ENCODE data around the gene ASPHD1. TPM values are rescaled to one million over a fixed set of nuclear protein-coding genes. Genes with fewer than 3 reads are reported as not detected.

ASPHD1 gene
- polyA plus RNA-seq, 2 of the 4 experiments (the other 2 are of a cell fraction), result 4.6 to 20.6 TPM

GRCh38 chr16:29925781-29926710 lies 25.8 kb downstream of the ASPHD1 start, which contains the start of gene KCTD13 (continued):
- no peak for TF ChIP-seq ZC3H11A (IDR thresholded peaks at IDR 0.05)
- TF ChIP-seq MAX (IDR thresholded peaks at IDR 0.05), result peak; percentile 72
- TF ChIP-seq MAFK (IDR thresholded peaks at IDR 0.05; ENCODE audit: partially characterized antibody), result no peak
- TF ChIP-seq ZFP36 (IDR thresholded peaks at IDR 0.05; ENCODE audit: borderline replicate concordance, partially characterized antibody), result no peak
- peak; percentile 66 for TF ChIP-seq PHF8 (IDR thresholded peaks at IDR 0.05; ENCODE audit: borderline replicate concordance, low read depth)
- TF ChIP-seq ZNF302 (CRISPR knock-in tag; IDR thresholded peaks at IDR 0.05), result no peak

GRCh38 chr16:29926711-29927052 lies 26.4 kb downstream of the ASPHD1 start:
- ATAC-seq, result peak; percentile 50 to 60; a peak in 5 of 6 replicates
- Histone ChIP-seq H3K4me1 (peaks cover 19% of the 10 kb centered on the region), H3K4me3 (peak overlapping the region; percentile 97), H3K27ac (peak overlapping the region; percentile 96 to 98), H3K4me2 (peak overlapping the region; percentile 98), H3K9me3 (no peaks in the 10 kb centered on the region)
- peak; percentile 25 to 35 for DNase-seq (ENCODE audit: low read depth in 1 of 2, low spot score in 1 of 2)
- CTCF ChIA-PET, result interaction anchor here (0.7 to 4.8 kb wide), 13 partner anchors 10 to 119 kb away, joined by 3 to 28 read pairs (median 4); partner anchors contain the start of genes TAOK2 and TMEM219
- 8% methylated on average over 12 of the region's 12 CpGs for WGBS (ENCODE audit: missing lambda C conversion rate)
- TF ChIP-seq HDAC2 (IDR thresholded peaks at IDR 0.05) (no peak), MAX (IDR thresholded peaks at IDR 0.05) (no peak; the same call in 1 of the 2 replicates), ZSCAN20 (CRISPR knock-in tag; IDR thresholded peaks at IDR 0.05) (no peak), BHLHE40 (IDR thresholded peaks at IDR 0.05; ENCODE audit: low read depth, low read length) (no peak), TFCP2L1 (CRISPR knock-in tag; IDR thresholded peaks at IDR 0.05) (no peak), POLR2AphosphoS2 (conservative IDR thresholded peaks at IDR 0.05; ENCODE audit: low read length) (no peak), TP53 (CRISPR knock-in tag; IDR thresholded peaks at IDR 0.05) (no peak), BCL3 (IDR thresholded peaks at IDR 0.05) (no peak), ATOH8 (CRISPR knock-in tag; IDR thresholded peaks at IDR 0.05; ENCODE audit: low read depth) (no peak), CHD2 (IDR thresholded peaks at IDR 0.05; ENCODE audit: low read length, partially characterized antibody) (no peak), FOSL2 (IDR thresholded peaks at IDR 0.05) (no peak), FOSL2 (CRISPR knock-in tag; IDR thresholded peaks at IDR 0.05) (no peak), ELK1 (IDR thresholded peaks at IDR 0.05; ENCODE audit: low read depth, low read length) (no peak), ZC3H11A (IDR thresholded peaks at IDR 0.05) (no peak), PHF8 (IDR thresholded peaks at IDR 0.05; ENCODE audit: borderline replicate concordance, low read depth) (no peak), EHMT2 (IDR thresholded peaks at IDR 0.05; ENCODE audit: low read depth) (no peak), RARB (CRISPR knock-in tag; IDR thresholded peaks at IDR 0.05) (no peak)
- POLR2A ChIA-PET, result interaction anchor here (0.5 to 2.6 kb wide), 9 partner anchors 8 to 107 kb away, joined by 3 to 42 read pairs (median 5); partner anchors contain the start of genes ASPHD1, MVP, SEZ6L2 and TAOK2
- FAIRE-seq, result no peak
